Epithelial cell of esophagus (primary cell): ENCODE measurements around the gene MLLT3.

ENCODE experiments used
- DNase-seq: peaks from one replicate; pipeline ENCODE4 v3.0.0; 2010; ENCODE audit warnings: low read depth
- H3K4me3 ChIP-seq: 2 replicates; pipeline ENCODE4 v1.5.1; 2011; ENCODE audit warnings: mild to moderate bottlenecking, low read length, control low read depth
- CTCF ChIP-seq: IDR thresholded peaks from 2 replicates; pipeline ENCODE4 v1.5.1; 2011; ENCODE audit warnings: low read depth, mild to moderate bottlenecking, low read length, control low read depth, inconsistent platforms; ENCODE audit not compliant: insufficient read depth; ENCODE audit errors: missing control alignments

The MLLT3 gene

GRCh38 chr9:20418485-20418884 lies 203.8 kb downstream of the MLLT3 start:
- no peak overlapping the region for H3K4me3 ChIP-seq
- no peak for TF ChIP-seq CTCF
- DNase-seq = no peak

GRCh38 chr9:20417373-20418080 lies 204.8 kb downstream of the MLLT3 start:
- DNase-seq = no peak
- TF ChIP-seq CTCF = no peak
- no peak overlapping the region for H3K4me3 ChIP-seq

- no peak for DNase-seq
- H3K4me3 ChIP-seq = no peak overlapping the region
- TF ChIP-seq CTCF = no peak
Measured at GRCh38 chr9:20414150-20414549, 208.1 kb downstream of the MLLT3 start.

GRCh38 chr9:20409321-20410092 lies 212.8 kb downstream of the MLLT3 start:
- TF ChIP-seq CTCF = no peak
- H3K4me3 ChIP-seq = no peak overlapping the region
- no peak for DNase-seq

GRCh38 chr9:20408513-20408912 lies 213.8 kb downstream of the MLLT3 start:
- TF ChIP-seq CTCF = no peak
- no peak for DNase-seq
- no peak overlapping the region for H3K4me3 ChIP-seq

GRCh38 chr9:20407013-20407412 lies 215.3 kb downstream of the MLLT3 start:
- peak; percentile 33 for TF ChIP-seq CTCF
- no peak overlapping the region for H3K4me3 ChIP-seq
- no peak for DNase-seq

- H3K4me3 ChIP-seq = no peak overlapping the region
- DNase-seq = no peak
- no peak for TF ChIP-seq CTCF
Measured at GRCh38 chr9:20406344-20406743, 216.0 kb downstream of the MLLT3 start.
